Measurements from ENCODE around the gene IL16. TPM values are rescaled to one million over a fixed set of nuclear protein-coding genes. Genes with fewer than 3 reads are reported as not detected.

Gene IL16
- total RNA-seq, 2 experiments from 2014 or later, result 36.4 to 38.8 TPM

DNA sequence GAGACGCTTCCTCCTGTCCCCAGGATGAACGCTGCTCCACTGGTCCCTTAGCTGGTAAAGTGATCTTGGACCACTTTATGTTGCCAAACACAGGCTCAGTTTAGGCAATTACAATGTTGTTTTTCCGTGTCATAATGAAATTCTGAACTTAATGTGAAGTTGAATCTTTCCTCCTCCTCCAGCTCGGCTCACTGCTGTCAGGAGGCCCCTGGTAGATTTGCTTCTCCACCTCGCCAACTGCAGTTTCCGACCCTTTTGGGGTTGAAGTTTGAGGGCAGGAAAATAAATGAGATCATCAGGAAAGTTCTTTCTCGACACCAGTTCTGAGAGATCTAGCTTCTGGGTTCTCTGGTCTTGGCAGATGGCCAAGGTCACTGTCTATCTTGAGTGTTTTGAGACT is 34.8 kb upstream of the IL16 start:
- intact Hi-C loops (cut with micrococcal nuclease), result no loop called here
- peaks cover 22% of the 10 kb centered on the region for H3K4me1 Mint-ChIP-seq (ENCODE audit: low read depth)

DNA sequence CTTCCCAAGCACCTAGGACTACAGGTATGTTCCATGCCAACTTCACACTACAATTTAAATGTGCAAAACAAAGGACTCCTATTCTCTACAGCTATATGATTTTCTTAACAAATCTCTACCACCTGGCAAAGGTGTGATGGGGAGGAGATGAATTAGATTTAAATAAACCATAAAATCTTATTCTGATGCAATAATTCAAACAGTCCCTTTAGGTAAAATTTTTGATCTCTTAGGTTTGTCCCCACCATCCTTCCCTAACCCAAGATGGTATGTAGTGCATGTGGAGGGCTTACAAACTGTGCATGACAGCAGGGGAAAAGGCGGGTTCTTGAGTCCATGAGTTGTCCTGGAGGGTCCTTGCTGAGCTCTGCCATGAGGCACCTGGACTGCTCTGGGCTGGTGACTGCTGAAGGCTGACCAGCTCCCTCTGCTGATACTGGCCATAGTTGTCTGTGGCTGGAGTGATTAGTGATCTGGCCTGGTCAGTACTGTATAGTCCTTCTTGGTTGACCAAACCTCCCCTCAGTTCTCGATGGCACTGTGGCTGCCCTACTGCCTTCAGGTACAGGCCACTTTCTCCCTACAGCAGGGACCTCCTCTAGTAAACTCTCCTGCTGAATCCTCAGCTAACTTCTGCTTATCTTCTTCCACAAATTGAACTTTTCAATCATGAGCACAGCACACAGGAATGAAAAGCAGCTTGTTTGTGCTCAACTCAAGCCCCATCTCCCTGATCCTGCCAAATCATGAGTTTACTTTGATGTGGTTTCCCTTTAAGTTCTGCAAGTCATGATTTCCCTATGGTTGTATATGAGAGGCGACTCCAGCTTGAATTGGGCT is 32.5 kb upstream of the IL16 start:
- CTCF ChIA-PET, result interaction anchor here (1.7 to 6.7 kb wide), 2 partner anchors 9 to 102 kb away, joined by 11 to 51 read pairs; no protein-coding TSS in a partner anchor
- no peaks in the 10 kb centered on the region for H3K9me3 Mint-ChIP-seq
- peaks cover 32% of the 10 kb centered on the region for H3K4me1 Mint-ChIP-seq (ENCODE audit: low read depth)
- intact Hi-C loops (cut with micrococcal nuclease), result no loop called here
- H3K36me3 Mint-ChIP-seq (ENCODE audit: low read depth), result no peaks in the 10 kb centered on the region
- DNase-seq, result no peak
- H3K4me3 Mint-ChIP-seq, result no peak overlapping the region
- H3K27ac Mint-ChIP-seq, result no peak overlapping the region
- no peaks in the 10 kb centered on the region for H3K27me3 Mint-ChIP-seq (ENCODE audit: low read depth)

More for the DNA sequence above, 34.8 kb upstream of the IL16 start:
- H3K9me3 Mint-ChIP-seq, result no peaks in the 10 kb centered on the region
- H3K36me3 Mint-ChIP-seq (ENCODE audit: low read depth), result no peaks in the 10 kb centered on the region
- H3K27me3 Mint-ChIP-seq (ENCODE audit: low read depth), result no peaks in the 10 kb centered on the region
- CTCF ChIA-PET, result interaction anchor here (0.7 to 6.7 kb wide), 2 partner anchors 104 to 205 kb away, joined by 3 to 51 read pairs; no protein-coding TSS in a partner anchor
- H3K4me3 Mint-ChIP-seq, result no peak overlapping the region
- H3K27ac Mint-ChIP-seq, result no peak overlapping the region
- peak; percentile 21 for DNase-seq

DNA sequence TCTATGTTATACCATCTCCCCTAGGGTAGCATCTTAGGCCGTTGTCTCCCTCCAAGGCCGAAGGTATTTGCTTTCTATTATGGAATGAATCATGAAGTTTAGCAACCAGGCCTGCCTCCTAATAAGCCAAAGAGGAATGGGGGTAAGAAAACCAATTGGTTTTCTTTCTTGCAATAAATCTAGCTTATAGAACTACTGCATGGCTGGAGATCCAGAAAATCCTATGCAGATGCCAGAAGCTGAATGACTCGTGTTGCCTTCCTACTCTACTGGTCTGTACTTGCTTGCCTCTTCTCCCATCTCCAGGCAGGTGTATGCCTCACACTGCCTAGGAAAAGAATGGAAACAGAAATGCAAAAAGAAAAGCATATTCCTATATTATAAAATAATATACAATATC is 31.1 kb upstream of the IL16 start:
- Mint-ChIP-seq H3K27ac (no peak overlapping the region), H3K36me3 (ENCODE audit: low read depth) (no peaks in the 10 kb centered on the region), H3K9me3 (no peaks in the 10 kb centered on the region), H3K27me3 (ENCODE audit: low read depth) (no peaks in the 10 kb centered on the region), H3K4me3 (no peak overlapping the region), H3K4me1 (ENCODE audit: low read depth) (peaks cover 32% of the 10 kb centered on the region)
- intact Hi-C loops (cut with micrococcal nuclease), result no loop called here
- CTCF ChIA-PET, result interaction anchor here (0.7 to 6.7 kb wide), 3 partner anchors 10 to 101 kb away, joined by 3 to 51 read pairs (median 11); no protein-coding TSS in a partner anchor
- no peak for DNase-seq

DNA sequence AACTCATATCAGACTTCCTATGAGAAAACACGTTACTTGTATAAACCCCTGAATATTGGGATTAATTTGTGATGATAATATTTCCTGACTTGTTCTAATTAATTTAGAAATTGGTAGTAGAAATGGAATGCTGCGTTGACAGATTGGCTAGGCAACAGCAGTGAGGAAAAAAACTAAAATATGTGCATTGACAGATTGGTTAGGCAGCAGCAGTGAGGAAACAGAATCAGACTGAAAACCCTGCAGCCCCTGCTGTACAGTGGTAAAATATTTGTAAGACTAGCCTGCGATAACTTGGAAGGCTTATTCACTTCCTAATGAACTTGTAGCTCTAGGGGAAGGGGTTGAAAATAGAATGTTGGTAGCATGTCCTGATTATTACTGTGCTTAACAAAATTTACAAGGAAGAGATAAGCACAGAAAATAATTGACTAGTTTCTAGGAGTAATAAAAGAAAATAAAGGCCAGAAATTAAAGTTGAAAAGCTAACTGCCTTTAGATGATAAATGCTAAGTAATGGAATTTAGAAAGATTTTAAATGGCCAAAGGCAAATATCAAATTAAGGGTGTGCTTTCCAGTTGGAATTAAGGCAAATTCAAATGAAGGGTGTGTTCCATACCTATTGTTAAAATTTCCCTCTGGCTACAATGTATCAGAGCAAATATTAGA is 29.9 kb upstream of the IL16 start:
- no peak for DNase-seq
- CTCF ChIA-PET, result interaction anchor here (1.2 kb wide), 1 partner anchor 99 kb away, joined by 8 read pairs; no protein-coding TSS in a partner anchor
- Mint-ChIP-seq H3K27ac (no peak overlapping the region), H3K4me3 (no peak overlapping the region), H3K36me3 (ENCODE audit: low read depth) (no peaks in the 10 kb centered on the region), H3K4me1 (ENCODE audit: low read depth) (peaks cover 20% of the 10 kb centered on the region), H3K9me3 (no peaks in the 10 kb centered on the region), H3K27me3 (ENCODE audit: low read depth) (peaks cover 3% of the 10 kb centered on the region)
- intact Hi-C loops (cut with micrococcal nuclease), result no loop called here

DNA sequence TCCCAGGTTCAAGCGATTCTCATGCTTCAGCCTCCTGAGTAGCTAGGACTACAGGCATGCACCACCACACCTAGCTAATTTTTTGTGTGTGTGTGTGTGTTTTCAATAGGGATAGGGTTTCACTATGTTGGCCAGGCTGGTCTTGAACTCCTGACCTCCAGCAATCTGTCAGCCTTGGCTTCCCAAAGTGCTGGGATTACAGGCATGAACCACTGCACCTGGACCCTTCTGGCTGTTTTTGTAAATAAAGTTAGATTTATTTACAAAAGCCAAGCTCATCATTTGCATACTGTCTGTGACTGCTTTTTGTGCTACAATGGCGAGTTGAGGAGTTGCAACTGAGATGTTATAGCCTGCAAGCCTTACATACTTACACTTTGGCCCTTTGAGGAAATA is 28.6 kb upstream of the IL16 start:
- Mint-ChIP-seq H3K4me1 (ENCODE audit: low read depth) (peaks cover 13% of the 10 kb centered on the region), H3K36me3 (ENCODE audit: low read depth) (no peaks in the 10 kb centered on the region), H3K27me3 (ENCODE audit: low read depth) (peaks cover 3% of the 10 kb centered on the region), H3K4me3 (no peak overlapping the region), H3K27ac (no peak overlapping the region), H3K9me3 (no peaks in the 10 kb centered on the region)
- CTCF ChIA-PET, result no interaction called here
- no peak for DNase-seq
- intact Hi-C loops (cut with micrococcal nuclease), result no loop called here

DNA sequence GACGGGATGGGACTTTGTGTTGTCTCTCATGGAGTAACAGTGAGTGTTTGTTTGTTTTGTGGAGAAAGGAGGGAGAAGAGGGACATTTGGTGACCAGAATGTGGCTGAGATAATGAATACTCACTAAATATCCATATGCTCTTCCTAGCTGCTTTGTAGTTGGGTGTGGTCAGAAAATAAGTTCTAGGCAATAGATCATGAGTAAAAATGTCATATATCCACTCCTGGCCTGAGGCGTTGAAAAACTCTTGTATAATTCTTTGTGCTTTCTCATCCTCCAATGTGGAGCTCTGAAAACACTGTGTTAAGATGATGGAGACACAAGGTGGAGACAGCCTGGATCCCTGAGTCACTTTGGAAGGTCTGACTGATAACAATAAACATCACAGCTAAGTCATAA is 28.0 kb upstream of the IL16 start:
- Mint-ChIP-seq H3K27ac (no peak overlapping the region), H3K4me3 (no peak overlapping the region), H3K27me3 (ENCODE audit: low read depth) (peaks cover 3% of the 10 kb centered on the region)

DNA sequence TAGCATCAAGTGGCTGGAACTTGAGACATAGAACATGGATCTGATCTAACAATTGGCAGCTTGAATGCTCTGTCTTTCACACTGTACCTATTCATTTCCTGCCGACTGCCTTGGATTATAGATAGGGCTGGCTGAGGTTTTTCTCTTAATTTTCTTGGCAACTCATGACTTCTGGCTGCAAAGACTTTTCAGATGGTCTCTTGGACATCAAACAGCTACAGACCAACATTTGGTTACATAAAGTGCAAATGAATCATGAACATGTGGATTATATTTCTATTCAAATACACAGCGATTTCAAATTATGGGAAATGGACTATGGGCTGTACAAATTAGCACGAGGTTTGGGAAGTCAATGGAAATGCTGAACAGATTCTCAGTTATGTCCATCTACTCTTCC is 26.2 kb upstream of the IL16 start:
- no peaks in the 10 kb centered on the region for H3K36me3 Mint-ChIP-seq (ENCODE audit: low read depth)
- DNase-seq, result no peak
- H3K27ac Mint-ChIP-seq, result no peak overlapping the region
- CTCF ChIA-PET, result interaction anchor here (1.0 to 2.6 kb wide), 2 partner anchors 96 to 105 kb away, joined by 3 to 15 read pairs; no protein-coding TSS in a partner anchor
- intact Hi-C loops (cut with micrococcal nuclease), result no loop called here
- H3K9me3 Mint-ChIP-seq, result no peaks in the 10 kb centered on the region
- peaks cover 3% of the 10 kb centered on the region for H3K27me3 Mint-ChIP-seq (ENCODE audit: low read depth)
- H3K4me1 Mint-ChIP-seq (ENCODE audit: low read depth), result peaks cover 10% of the 10 kb centered on the region
- H3K4me3 Mint-ChIP-seq, result no peak overlapping the region

More for the DNA sequence above, 28.0 kb upstream of the IL16 start:
- H3K36me3 Mint-ChIP-seq (ENCODE audit: low read depth), result no peaks in the 10 kb centered on the region
- DNase-seq, result no peak
- intact Hi-C loops (cut with micrococcal nuclease), result no loop called here
- CTCF ChIA-PET, result interaction anchor here (2.6 kb wide), 1 partner anchor 97 kb away, joined by 15 read pairs; no protein-coding TSS in a partner anchor
- peaks cover 13% of the 10 kb centered on the region for H3K4me1 Mint-ChIP-seq (ENCODE audit: low read depth)
- no peaks in the 10 kb centered on the region for H3K9me3 Mint-ChIP-seq

DNA sequence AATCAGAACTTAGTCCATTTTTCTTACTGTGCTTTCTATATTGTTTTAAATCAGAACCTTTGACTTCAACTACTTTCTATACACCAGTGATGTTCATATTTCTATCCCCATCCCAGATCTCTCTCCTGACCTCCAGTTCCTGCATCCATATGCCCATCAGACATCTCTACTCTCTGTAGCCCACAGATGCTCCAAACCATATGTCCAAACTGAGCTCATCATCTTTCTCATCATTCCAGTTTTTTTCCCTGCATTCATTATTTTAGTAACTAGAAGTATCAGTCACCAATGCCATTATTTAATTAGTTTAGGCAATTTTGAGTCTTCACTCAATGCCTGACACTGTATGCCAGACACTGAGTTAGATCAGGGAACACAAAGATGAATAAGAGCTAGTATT is 25.4 kb upstream of the IL16 start:
- H3K4me3 Mint-ChIP-seq, result no peak overlapping the region
- CTCF ChIA-PET, result no interaction called here
- no peak for DNase-seq
- no peak overlapping the region for H3K27ac Mint-ChIP-seq
- no peaks in the 10 kb centered on the region for H3K9me3 Mint-ChIP-seq
- no peaks in the 10 kb centered on the region for H3K36me3 Mint-ChIP-seq (ENCODE audit: low read depth)
- intact Hi-C loops (cut with micrococcal nuclease), result no loop called here
- peaks cover 10% of the 10 kb centered on the region for H3K4me1 Mint-ChIP-seq (ENCODE audit: low read depth)
- peaks cover 3% of the 10 kb centered on the region for H3K27me3 Mint-ChIP-seq (ENCODE audit: low read depth)

DNA sequence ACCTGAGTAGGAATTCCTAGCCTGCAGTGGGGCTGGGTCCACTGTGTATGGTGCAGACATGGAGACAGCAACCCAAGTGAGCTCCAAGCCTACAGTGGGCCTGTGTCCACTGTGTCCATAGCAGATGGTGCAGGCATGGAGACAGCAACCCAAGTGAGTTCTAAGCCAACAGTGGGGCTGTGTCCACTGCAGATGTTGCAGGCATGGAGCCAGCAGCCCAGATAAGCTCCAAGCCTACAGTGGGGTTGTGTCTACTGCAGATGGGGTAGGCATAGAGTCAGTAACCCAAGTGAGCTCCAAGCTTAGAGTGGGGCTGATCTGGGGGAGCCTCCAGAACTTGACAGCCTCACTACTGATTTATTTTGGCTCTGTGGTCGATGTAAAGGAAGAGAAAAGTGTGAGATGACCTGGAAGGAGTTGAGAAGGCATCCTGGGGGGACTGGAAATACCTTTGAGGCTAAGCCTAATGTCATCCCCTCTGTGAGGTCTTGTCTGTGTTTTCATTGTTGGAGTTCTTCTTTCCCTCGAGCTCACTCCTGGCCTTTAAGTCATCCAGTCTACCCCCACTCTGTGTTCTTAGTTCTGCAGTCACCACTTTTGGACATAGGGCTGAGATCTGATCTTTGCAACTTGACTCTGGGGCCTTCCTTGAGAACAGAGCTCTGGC is 22.4 kb upstream of the IL16 start:
- peaks cover 3% of the 10 kb centered on the region for H3K27me3 Mint-ChIP-seq (ENCODE audit: low read depth)
- DNase-seq, result no peak
- intact Hi-C loops (cut with micrococcal nuclease), result no loop called here
- no peaks in the 10 kb centered on the region for H3K36me3 Mint-ChIP-seq (ENCODE audit: low read depth)
- no peak overlapping the region for H3K27ac Mint-ChIP-seq
- no peak overlapping the region for H3K4me3 Mint-ChIP-seq
- no peaks in the 10 kb centered on the region for H3K9me3 Mint-ChIP-seq
- no peaks in the 10 kb centered on the region for H3K4me1 Mint-ChIP-seq (ENCODE audit: low read depth)
- CTCF ChIA-PET, result interaction anchor here (1.5 to 3.0 kb wide), 2 partner anchors 19 to 92 kb away, joined by 3 to 16 read pairs; no protein-coding TSS in a partner anchor

DNA sequence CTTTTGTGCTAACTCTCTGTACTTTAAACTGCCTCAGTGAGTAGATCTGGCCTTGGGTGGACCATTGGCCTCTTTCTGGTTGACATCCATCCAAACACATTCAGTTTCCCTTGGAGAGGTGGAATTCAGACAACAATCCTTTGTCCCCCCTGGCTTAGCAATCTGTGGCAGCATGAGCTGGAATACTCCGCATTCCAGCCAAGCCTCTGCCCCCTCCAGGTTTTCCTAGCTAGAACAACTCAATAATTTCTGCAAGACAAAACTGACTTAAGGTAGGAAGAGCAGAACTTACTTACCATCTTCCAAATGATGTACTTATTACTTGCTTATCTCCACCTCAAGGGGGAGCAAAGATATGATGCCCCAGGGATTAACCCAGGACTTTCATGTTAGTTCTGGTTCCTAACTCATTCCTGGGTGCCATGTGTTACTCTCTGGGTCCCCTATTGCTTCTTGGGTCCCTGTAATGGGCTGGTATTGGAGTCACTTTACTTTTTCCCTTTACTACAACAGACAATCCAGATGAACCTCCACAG is 21.8 kb upstream of the IL16 start:
- Mint-ChIP-seq H3K36me3 (ENCODE audit: low read depth) (no peaks in the 10 kb centered on the region), H3K27ac (no peak overlapping the region), H3K4me1 (ENCODE audit: low read depth) (no peaks in the 10 kb centered on the region), H3K4me3 (no peak overlapping the region), H3K27me3 (ENCODE audit: low read depth) (peaks cover 3% of the 10 kb centered on the region), H3K9me3 (no peaks in the 10 kb centered on the region)
- CTCF ChIA-PET, result interaction anchor here (1.5 to 3.0 kb wide), 2 partner anchors 19 to 91 kb away, joined by 3 to 16 read pairs; no protein-coding TSS in a partner anchor
- DNase-seq, result no peak
- intact Hi-C loops (cut with micrococcal nuclease), result no loop called here

DNA sequence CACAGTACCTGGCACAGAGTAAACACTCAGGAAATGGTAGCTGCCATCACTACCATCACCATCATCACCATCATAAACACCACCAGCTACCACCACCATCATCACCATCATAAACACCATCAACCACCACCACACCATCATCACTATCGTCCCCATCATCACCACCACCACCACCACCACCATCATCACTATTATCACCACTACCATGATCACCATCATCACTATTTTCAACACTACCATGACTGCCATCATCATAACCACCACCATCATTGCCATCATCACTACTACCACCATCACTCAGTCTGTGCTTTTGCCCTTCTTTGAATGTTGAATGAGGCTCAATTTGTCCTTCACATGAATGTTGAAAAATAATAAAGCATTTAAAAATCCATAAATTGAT is 21.2 kb upstream of the IL16 start:
- H3K36me3 Mint-ChIP-seq (ENCODE audit: low read depth), result no peaks in the 10 kb centered on the region
- DNase-seq, result no peak
- H3K4me1 Mint-ChIP-seq (ENCODE audit: low read depth), result no peaks in the 10 kb centered on the region

More for the DNA sequence above, 21.2 kb upstream of the IL16 start:
- H3K9me3 Mint-ChIP-seq, result no peaks in the 10 kb centered on the region
- no peak overlapping the region for H3K4me3 Mint-ChIP-seq
- intact Hi-C loops (cut with micrococcal nuclease), result no loop called here
- no peak overlapping the region for H3K27ac Mint-ChIP-seq
- H3K27me3 Mint-ChIP-seq (ENCODE audit: low read depth), result peaks cover 3% of the 10 kb centered on the region
- CTCF ChIA-PET, result interaction anchor here (1.5 kb wide), 1 partner anchor 20 kb away, joined by 3 read pairs; no protein-coding TSS in a partner anchor
